GM12874 (cell line): Measurements from ENCODE around the gene GALNTL6.

Source experiments
- CTCF ChIP-seq: IDR thresholded peaks from 2 replicates; pipeline ENCODE4 v1.5.1; 2011; ENCODE audit warnings: low read depth, mild to moderate bottlenecking, control low read depth, low read length, moderate library complexity; ENCODE audit not compliant: insufficient read depth

Gene GALNTL6

GRCh38 chr4:172813359-172813923, 1000.2 kb downstream of the GALNTL6 start:
- TF ChIP-seq CTCF = no peak

DNA sequence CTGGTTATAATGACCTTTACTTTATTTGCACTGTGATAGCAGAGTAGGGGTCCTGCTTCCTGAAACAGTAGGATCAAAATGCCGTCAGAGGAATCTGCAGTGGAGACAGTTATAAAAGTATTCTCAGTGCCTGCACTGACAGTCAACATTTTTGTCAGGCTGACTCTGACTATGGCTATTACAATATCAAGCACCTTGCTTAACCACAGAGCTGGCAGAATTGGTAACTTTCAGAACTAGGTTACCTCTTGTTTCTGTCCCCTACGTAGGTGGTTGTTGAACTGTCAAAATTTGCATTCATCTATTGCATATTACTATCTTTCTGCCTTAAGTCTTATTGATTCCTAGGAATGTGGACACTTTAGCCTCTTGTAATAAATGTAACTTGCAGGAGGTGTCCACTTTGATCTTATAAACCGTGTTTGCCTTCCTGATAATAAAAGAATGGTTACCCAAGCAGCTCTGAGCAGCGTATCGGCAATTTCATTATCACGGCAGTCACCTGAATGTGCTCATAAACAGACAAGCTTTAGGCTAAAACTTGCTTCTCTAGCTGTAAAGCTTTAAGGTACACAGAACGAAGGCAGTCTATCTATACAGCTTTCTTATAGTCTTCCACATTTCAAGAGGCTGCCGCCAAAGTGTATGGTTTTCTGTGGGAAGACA, 1002.4 kb downstream of the GALNTL6 start:
- no peak for TF ChIP-seq CTCF

- TF ChIP-seq CTCF = no peak
Observed at GRCh38 chr4:172818901-172819300, 1005.7 kb downstream of the GALNTL6 start.

- no peak for TF ChIP-seq CTCF
Observed at GRCh38 chr4:172819353-172819752, 1006.1 kb downstream of the GALNTL6 start.

GRCh38 chr4:172822331-172822730, 1009.1 kb downstream of the GALNTL6 start:
- TF ChIP-seq CTCF = no peak

DNA sequence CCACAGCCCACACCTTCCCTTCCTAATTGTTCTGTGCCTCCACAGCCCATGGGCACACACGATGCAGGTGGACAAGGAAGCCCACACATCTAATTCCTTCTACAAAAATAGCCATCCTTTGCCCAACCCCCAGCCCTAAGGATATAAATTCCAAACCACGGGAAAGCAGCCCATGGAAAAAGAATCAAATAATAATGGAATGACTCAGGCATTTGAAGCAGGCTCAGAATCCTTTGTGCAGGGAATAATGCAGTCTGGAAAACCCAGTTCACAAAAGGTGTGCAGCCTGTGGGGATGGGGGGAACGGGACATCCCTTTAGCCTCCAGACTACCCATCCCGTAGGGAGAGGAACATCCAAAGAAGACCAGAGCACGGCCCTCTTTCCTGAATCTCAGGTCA, 1013.1 kb downstream of the GALNTL6 start:
- TF ChIP-seq CTCF = no peak

- TF ChIP-seq CTCF = no peak
Observed at GRCh38 chr4:172826861-172827260, 1013.7 kb downstream of the GALNTL6 start.
